ENCODE data around the gene BHLHE23.

Gene BHLHE23

DNA sequence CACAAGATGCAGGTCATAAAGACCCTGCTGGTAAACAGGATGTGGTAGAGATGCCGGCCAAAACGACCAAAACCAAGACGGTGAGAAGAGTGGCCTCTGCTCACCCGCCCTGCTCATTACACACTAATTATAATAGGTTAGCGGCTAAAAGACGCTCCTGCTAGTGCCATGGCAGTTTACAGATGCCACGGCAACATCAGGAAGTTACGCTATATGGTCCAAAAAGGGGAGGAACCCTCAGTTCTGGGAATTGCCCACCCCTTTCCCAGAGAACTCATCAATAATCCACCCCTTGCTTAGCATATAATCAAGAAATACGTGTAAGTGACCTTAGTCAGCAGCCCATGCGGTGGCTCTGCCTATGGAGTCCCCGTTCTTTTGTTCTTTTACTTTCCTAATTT, 17.6 kb downstream of the BHLHE23 start:
- H3K4me3 ChIP-seq (ENCODE audit: low read length) = no peak overlapping the region
- TF ChIP-seq ZNF274 (IDR thresholded peaks at IDR 0.05; ENCODE audit: low read depth, low read length) = no peak

DNA sequence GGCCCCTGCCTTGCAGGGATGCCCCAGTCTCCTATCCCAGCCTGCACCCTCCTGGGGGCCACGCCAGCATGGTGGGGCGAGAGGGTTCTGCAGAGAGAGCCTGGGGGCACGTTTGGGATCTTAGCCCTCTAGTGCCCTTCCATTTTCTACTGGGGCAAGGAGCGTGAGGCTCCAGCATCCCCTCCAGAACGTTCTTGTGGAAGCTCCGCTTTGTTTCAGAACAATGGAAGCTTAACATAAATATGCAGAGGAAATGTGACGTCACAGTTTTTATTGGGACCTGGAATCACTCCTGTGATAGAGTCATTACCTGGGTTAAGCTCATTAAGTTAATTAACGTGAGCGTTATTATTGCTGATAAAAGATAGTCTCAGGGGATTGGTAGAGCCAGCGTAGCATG, 19.6 kb downstream of the BHLHE23 start:
- no peak overlapping the region for H3K4me3 ChIP-seq (ENCODE audit: low read length)
- TF ChIP-seq ZNF274 (IDR thresholded peaks at IDR 0.05; ENCODE audit: low read depth, low read length) = no peak

DNA sequence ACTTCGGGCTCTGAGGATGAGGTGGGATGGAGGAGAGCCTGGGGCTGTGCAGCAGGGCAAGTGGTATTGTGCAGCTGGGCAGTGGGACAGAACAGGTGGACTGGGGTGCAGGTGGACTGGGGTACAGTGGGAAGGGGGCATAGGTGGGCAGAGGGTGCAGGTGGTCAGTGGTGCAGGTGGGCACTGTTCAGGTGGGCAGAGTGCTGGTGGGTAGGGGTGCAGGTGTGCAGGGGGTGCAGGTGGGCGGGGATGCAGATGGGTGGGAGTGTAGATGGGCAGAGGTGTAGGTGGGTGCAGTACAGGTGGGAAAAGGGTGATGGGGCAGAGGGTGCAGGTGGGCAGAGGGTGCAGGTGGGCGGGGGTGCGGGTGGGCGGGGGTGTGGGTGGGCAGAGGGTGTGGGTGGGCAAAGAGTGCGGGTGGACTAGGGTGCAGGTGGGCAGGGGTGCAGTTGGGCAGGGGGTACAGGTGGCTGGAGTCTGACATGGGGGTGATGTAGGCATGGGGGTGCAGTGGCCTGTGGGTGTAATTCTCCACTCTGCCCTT, 20.4 kb downstream of the BHLHE23 start:
- TF ChIP-seq ZNF274 (IDR thresholded peaks at IDR 0.05; ENCODE audit: low read depth, low read length) = no peak
- H3K4me3 ChIP-seq (ENCODE audit: low read length) = no peak overlapping the region

DNA sequence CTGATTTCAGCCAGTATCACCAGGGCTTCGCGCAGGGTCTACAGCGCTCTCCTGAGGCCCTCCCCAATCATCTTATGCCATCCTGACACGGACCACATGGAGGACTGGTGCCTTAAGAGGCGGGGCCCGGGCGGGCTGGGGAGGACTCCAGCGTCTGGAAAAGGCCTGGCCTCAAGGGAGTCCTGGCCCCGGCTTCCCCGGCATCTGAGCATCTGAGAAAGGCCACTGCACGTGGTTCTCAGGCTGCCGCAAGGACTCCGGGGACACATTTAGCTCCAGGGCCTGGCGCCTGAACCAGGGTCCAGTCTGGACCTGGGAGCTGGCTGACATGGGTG, 21.4 kb downstream of the BHLHE23 start:
- TF ChIP-seq ZNF274 (IDR thresholded peaks at IDR 0.05; ENCODE audit: low read depth, low read length) = no peak
- no peak overlapping the region for H3K4me3 ChIP-seq (ENCODE audit: low read length)

DNA sequence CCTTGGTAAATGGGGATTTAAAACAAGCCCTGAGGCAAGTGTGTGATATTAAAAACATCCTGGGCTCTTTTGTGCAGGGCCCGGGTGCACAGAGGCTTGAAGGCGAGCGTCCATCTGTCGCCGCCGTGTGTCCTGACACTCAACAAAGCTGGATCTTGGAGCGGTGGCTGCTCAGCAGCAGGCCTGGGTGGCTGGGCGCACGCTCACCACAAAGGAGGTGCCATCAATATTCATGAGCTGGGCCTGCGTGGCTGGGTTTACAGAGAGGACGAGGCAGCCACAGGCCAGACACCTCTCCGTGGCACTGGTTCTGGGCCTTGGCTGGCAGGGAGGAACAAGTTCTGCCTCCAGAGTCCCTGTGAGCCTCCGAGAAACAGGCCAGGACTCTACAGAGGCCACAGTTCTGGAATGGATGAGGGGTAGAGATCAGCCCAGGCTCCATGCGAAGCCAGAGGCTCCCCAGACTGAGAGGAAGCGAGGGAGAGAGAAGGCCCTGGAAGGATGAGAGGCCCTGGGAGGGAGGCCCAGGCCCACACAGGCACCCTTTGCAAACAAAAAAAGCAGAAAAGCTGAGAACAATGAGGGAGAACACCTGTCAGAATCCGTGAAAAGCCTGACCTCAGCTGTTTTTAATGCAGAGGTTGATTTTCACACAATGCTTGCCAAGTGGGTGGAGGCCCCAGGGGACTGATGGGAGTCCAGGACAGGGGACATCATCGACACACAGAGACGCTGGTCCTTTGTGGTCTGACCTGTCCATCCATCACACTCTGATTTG, 21.9 kb downstream of the BHLHE23 start:
- no peak overlapping the region for H3K4me3 ChIP-seq (ENCODE audit: low read length)
- no peak for TF ChIP-seq ZNF274 (IDR thresholded peaks at IDR 0.05; ENCODE audit: low read depth, low read length)

DNA sequence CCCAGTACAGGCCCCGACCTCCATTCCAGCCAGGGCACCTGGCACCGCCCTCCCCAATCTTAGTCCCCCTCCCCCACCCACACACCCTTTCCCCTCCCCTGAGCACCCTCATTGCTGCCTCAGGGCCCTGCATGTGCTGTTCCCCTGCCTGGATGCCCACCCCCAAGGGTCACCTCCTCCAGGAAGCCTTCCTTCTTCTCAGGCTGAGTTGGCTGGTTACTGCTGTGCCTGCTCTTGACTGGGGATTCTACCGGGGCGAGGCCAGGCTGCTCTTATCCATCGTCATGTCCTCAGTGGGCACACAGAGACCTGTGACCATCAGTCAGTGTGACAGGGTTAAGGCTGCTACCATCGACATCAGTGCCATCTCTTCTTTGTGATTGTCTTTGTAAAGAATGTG, 23.6 kb downstream of the BHLHE23 start:
- H3K4me3 ChIP-seq (ENCODE audit: low read length) = no peak overlapping the region

DNA sequence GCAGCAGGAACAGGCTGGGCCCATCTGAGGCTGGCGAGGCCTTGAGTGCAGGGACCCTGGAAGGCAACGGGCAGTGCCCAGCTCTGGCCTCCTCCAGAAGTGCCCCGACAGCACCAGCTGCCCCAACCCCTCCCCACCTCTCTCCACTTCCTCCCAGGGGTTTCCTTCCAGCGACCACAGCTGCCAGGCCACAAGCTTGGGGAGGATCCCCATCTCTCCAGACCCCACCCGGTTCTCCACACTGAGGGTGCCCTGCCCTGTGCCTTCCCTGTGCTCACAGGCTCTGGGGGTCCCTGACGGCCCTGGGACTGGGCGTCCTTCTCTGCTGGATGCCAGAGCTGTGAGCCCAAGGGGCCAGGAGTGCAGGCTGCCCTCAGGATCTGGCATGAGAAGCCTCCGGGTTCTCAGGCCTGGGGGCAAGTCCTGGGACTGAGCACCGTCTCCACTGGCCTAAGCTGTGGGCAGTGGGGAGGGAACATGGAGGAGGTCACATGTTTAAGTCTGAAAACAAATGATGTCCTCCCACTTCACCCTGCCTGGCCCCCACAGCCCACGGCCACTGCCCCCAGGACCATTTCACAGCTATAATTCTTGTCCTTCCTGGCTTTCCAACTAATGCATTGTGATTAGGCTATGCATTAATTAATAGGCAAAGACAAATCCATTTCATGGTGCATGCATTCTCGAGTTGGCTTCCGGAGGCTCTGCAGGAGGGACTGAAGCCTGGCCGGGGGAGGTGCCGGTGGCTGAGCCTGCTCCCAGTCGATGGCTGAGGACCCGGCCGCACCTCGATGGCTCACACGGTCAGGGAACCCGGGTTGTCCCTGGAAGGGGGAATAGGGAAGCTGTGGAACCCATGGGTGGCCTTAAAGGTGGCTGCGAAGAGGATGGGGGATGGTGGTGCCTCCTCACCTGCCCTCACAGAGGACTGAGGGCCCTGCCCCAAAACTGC, 24.4 kb downstream of the BHLHE23 start:
- H3K4me3 ChIP-seq (ENCODE audit: low read length) = no peak overlapping the region
- no peak for TF ChIP-seq ZNF274 (IDR thresholded peaks at IDR 0.05; ENCODE audit: low read depth, low read length)

More for the DNA sequence above, 23.6 kb downstream of the BHLHE23 start:
- TF ChIP-seq ZNF274 (IDR thresholded peaks at IDR 0.05; ENCODE audit: low read depth, low read length) = no peak

DNA sequence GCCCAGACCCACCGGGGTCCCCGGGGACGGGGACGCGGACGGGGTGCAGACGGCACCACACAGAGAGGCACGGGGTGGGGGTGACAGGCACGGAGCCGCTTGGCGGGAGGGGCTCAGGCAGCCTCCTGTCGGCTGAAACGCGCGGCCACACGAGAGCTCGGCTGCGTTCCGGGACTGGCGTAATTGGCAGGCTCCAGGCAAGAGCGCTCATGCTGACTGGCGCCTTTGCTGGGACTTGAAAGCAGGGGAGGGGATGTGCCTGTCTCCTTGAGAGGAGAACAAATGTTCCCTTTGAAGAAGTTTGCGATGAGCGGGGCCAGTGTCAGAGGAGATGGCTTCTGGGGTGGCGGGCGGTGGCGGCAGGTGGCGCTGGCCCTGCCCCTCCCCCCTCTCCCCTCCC, 25.8 kb downstream of the BHLHE23 start:
- H3K4me3 ChIP-seq (ENCODE audit: low read length) = no peak overlapping the region

DNA sequence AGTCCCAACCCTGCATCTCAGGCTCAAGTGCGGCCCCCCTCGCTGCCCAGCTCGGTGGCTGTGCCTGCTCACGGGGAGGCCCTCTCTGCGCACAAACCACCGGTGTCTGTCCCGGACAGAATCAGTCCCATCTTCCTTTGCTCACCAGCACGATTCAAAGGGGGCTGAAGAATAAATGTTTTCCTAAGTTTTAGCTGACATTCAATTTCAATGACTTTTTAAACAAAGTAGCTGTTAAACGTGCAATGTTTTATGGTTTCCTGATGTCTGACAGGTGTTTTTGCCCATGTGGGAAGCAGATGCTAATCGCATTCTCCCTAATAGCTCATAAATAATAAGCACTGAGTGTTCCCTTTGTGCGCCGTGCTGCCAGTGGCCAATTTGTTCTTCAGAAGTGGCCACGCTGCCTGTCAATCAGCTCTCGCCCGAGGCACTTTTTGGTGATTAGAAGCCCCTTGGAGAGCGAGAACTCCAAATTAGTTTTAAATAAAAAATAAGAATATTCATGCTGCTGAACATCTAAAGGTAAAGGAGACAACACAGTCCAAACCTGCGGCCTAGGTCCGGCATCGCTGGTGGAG, 26.3 kb downstream of the BHLHE23 start:
- no peak for TF ChIP-seq ZNF274 (IDR thresholded peaks at IDR 0.05; ENCODE audit: low read depth, low read length)
- H3K4me3 ChIP-seq (ENCODE audit: low read length) = no peak overlapping the region

More for the DNA sequence above, 25.8 kb downstream of the BHLHE23 start:
- TF ChIP-seq ZNF274 (IDR thresholded peaks at IDR 0.05; ENCODE audit: low read depth, low read length) = no peak

DNA sequence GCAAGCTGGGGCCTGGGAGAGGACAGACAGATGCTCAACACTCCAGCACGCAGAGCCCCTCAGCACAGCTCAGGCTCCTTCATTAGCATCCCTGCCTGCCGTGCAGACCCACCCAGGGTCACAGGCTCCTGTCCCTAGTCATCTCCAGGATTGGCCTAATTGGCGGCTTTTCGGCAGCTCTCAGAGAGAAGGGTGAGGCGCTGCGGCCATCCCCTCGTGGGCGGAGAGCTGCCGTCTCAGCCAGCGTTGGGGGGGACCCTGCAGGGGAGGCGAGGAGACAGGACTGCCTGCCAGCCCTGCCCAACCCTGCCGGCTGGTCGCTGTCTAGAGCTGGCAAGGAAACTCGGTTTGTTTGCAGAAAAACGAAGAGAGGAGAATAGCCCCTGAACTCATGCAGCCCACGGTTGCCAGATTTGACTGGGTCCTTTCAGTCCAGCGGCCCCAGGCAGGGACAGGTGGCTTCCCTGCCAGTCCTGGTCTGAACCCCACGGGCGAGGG, 26.8 kb downstream of the BHLHE23 start:
- H3K4me3 ChIP-seq (ENCODE audit: low read length) = no peak overlapping the region
- TF ChIP-seq ZNF274 (IDR thresholded peaks at IDR 0.05; ENCODE audit: low read depth, low read length) = no peak

DNA sequence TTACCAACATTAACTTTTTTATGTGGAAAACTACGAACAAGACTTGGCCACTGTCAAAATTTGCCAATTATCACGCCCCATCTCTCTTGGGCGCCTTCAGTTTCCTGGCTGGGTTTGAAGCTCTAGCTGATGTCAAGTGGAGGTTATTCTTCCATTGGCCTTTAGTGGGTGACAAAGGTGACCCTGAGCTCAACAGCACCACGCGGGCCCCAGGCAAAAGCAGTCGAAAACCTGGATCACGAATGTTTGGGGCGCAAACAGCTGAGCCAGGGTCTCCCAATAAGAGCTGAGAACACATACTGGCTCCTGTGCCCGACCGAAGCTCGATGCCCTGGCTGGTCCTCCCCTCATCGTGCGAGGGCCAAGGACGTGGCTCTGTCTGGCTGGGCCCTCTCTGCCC, 27.5 kb downstream of the BHLHE23 start:
- no peak for TF ChIP-seq ZNF274 (IDR thresholded peaks at IDR 0.05; ENCODE audit: low read depth, low read length)
- no peak overlapping the region for H3K4me3 ChIP-seq (ENCODE audit: low read length)

DNA sequence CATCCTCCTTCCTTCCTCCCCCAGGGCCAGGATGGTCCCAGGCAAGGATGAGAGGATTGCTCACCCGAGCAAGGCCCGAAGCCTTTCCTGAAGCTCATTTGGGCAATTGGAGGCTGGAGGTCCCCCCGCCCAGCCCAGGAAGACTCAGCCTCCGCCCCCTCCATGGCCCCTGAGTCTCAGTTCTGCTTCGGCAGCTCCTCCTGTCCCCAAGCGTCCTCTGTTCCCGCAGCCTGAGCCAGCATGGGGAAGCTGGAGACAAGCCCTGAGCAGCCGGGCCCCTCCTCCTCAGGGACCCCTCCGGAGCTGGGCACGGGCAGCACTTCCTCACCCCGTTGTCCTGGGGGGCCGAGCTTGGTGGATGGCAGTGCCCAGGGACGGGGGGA, 28.2 kb downstream of the BHLHE23 start:
- no peak for TF ChIP-seq ZNF274 (IDR thresholded peaks at IDR 0.05; ENCODE audit: low read depth, low read length)
- no peak overlapping the region for H3K4me3 ChIP-seq (ENCODE audit: low read length)

DNA sequence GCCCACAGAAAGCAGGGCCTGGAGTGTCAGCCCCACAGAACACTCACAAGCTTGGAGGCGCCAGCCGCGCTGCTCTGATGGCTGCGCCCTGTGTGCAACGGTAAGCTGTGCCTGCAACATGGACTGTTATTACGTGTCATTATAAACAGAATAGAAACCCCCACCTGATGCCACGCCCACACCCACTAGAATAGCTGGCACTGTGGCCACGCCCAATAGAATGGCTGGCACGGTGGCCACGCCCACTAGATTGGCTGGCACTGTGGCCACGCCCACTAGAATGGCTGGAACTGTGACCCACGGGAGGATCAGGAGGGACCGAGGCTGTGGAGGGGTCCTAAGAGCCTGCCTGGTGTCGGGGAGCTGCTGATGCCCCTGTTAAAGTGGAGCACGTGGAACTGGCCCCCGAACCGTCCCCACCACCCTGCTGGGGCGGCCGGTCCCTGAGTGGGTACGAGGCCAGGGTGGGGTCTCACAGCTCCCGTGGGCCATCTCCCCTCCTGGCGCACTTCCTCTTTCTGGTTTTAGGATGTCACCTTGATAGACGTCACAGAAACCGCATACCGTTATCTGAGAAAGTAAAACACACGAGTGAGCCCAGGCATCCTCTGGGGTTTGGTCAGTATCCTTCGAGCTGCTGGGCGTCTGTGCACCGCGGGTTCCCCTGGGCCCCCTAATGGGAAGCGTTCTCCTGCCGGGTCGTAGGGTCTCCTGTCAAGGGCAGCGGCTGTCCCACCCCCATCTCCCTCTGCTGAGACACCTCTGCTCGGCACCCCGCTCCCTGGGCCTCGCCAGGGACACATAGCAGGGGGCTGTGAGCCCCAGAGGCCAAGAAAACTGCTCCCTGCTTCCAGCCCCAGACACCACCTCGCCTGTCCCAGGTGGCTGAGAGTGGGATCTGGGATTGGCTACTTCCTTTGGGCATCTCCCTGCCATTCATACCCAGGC, 28.9 kb downstream of the BHLHE23 start:
- no peak overlapping the region for H3K4me3 ChIP-seq (ENCODE audit: low read length)
- TF ChIP-seq ZNF274 (IDR thresholded peaks at IDR 0.05; ENCODE audit: low read depth, low read length) = no peak

Data from GM08714 (cell line).